OCI-LY7 (cell line): ENCODE results near the gene HERC6. TPM values are rescaled to one million over a fixed set of nuclear protein-coding genes. Genes with fewer than 3 reads are reported as not detected.

Experiments
- BruUV-seq: library from RNA; stranded (reverse); fragments of 400-500 nt; replicated peaks from 2 replicates; lab custom pipeline; 2021; lab: Mats Ljungman, UMichigan
- CTCF ChIA-PET: fragments of 300-600 bp; sonication (Branson Sonifier 250); formaldehyde crosslinking; loops from one replicate; lab custom pipeline; 2022; ENCODE audit warnings: antibody characterized with exemption; ENCODE audit not compliant: unreplicated experiment; lab: Charles Lee
- POLR2A ChIA-PET: fragments of 300-600 bp; sonication (Branson Sonifier 250); formaldehyde crosslinking; loops from one replicate; lab custom pipeline; 2022; ENCODE audit warnings: antibody characterized with exemption; lab: Charles Lee
- DNase-seq: peaks from one replicate; pipeline ENCODE4 v3.0.0-alpha.2; 2015; ENCODE audit warnings: low spot score
- H2AFZ ChIP-seq: fragments of 200-600 bp; sonication (generic), shearing (Covaris generic); 2 replicates; pipeline ENCODE4 v1.6.1; 2014; ENCODE audit warnings: mild to moderate bottlenecking, antibody characterized with exemption, low read length, moderate library complexity
- H3K27ac ChIP-seq: fragments of 200-600 bp; sonication (generic); 2 replicates; pipeline ENCODE4 v1.5.1; 2014; ENCODE audit warnings: mixed run types, low read depth, mild to moderate bottlenecking, moderate library complexity, low read length, inconsistent platforms; ENCODE audit not compliant: poor library complexity, severe bottlenecking
- H3K36me3 ChIP-seq: fragments of 200-600 bp; sonication (generic); 2 replicates; pipeline ENCODE4 v1.6.1; 2014; ENCODE audit warnings: mild to moderate bottlenecking, antibody characterized with exemption, low read length, moderate library complexity, mixed read lengths; ENCODE audit not compliant: insufficient read depth
- H3K4me1 ChIP-seq: fragments of 200-600 bp; sonication (generic); 2 replicates; pipeline ENCODE4 v1.5.1; 2014; ENCODE audit warnings: mild to moderate bottlenecking, low read length; ENCODE audit not compliant: insufficient read depth, poor library complexity, severe bottlenecking
- H3K4me2 ChIP-seq: fragments of 200-600 bp; sonication (generic); 2 replicates; pipeline ENCODE4 v1.6.1; 2014; ENCODE audit warnings: mild to moderate bottlenecking, low read length
- H3K4me3 ChIP-seq: fragments of 200-600 bp; sonication (generic); 2 replicates; pipeline ENCODE4 v1.5.1; 2014; ENCODE audit warnings: mild to moderate bottlenecking, low read depth, low read length; ENCODE audit not compliant: poor library complexity, severe bottlenecking
- H3K79me2 ChIP-seq: fragments of 200-600 bp; sonication (generic); 2 replicates; pipeline ENCODE4 v1.6.1; 2016; ENCODE audit warnings: low read depth, mild to moderate bottlenecking, low read length, moderate library complexity, mixed read lengths; ENCODE audit not compliant: insufficient read depth
- H3K9me2 ChIP-seq: fragments of 200-600 bp; sonication (generic); 2 replicates; pipeline ENCODE4 v1.6.1; 2016; ENCODE audit warnings: mild to moderate bottlenecking, low read length, mixed read lengths; ENCODE audit not compliant: insufficient read depth
- H3K9me3 ChIP-seq: fragments of 200-600 bp; sonication (generic); 2 replicates; pipeline ENCODE4 v1.6.1; 2014; ENCODE audit warnings: mild to moderate bottlenecking, mixed run types, low read length, mixed read lengths
- H4K20me1 ChIP-seq: fragments of 200-600 bp; sonication (generic); 2 replicates; pipeline ENCODE4 v1.6.1; 2014; ENCODE audit warnings: mild to moderate bottlenecking, antibody characterized with exemption, low read length, moderate library complexity, mixed read lengths; ENCODE audit not compliant: insufficient read depth
- CTCF ChIP-seq: fragments of 200-600 bp; sonication (generic); conservative IDR thresholded peaks from 2 replicates; pipeline ENCODE4 v1.5.1; 2014; ENCODE audit warnings: mild to moderate bottlenecking, antibody characterized with exemption, low read length, moderate library complexity, mixed read lengths
- EZH2phosphoT487 ChIP-seq: fragments of 200-600 bp; sonication (generic); IDR thresholded peaks from 2 replicates; pipeline ENCODE4 v1.6.1; 2018; ENCODE audit warnings: low read depth, borderline replicate concordance, mild to moderate bottlenecking, mixed run types, antibody characterized with exemption, low read length, moderate library complexity, mixed read lengths
- intact Hi-C: fragments of 100-400 bp; cut with micrococcal nuclease; formaldehyde crosslinking; loops from one replicate; pipeline ENCODE4 v1.10.0; 2022; ENCODE audit not compliant: unreplicated experiment
- total RNA-seq, 2 experiments: library from RNA; depleted of rRNA in 1 of 2; stranded (reverse); fragments of >200 nt in 1 of 2; shearing (Covaris generic) in 1 of 2; gene quantifications; 2 replicates each; pipeline ENCODE4 v1.2.3, GENCODE V29; 2014 to 2022

Gene HERC6
- total RNA-seq, 2 experiments from 2014 or later, result 0.09 to 0.51 TPM

- H3K79me2 ChIP-seq, result no peaks in the 10 kb centered on the region
- no peak overlapping the region for H3K4me2 ChIP-seq
- no peaks in the 10 kb centered on the region for H3K9me2 ChIP-seq
- DNase-seq, result no peak
- POLR2A ChIA-PET, result interaction anchor here (1.0 kb wide), 1 partner anchor 239 kb away, joined by 3 read pairs; no protein-coding TSS in a partner anchor
- CTCF ChIA-PET, result no interaction called here
- no peaks in the 10 kb centered on the region for H3K9me3 ChIP-seq
- no peaks in the 10 kb centered on the region for H3K4me1 ChIP-seq
- H3K27ac ChIP-seq, result no peak overlapping the region
- intact Hi-C loops, result no loop called here
- no TSS peak for BruUV-seq
- no peak overlapping the region for H2AFZ ChIP-seq
- no peaks in the 10 kb centered on the region for H3K36me3 ChIP-seq
- TF ChIP-seq CTCF (no peak), EZH2phosphoT487 (no peak)
- no peaks in the 10 kb centered on the region for H4K20me1 ChIP-seq
- H3K4me3 ChIP-seq, result no peak overlapping the region
These were observed 70.2 kb downstream of the HERC6 start for GRCh38 chr4:88448889-88449288.

GRCh38 chr4:88449290-88449689 is 70.6 kb downstream of the HERC6 start:
- intact Hi-C loops, result no loop called here
- H3K9me2 ChIP-seq, result no peaks in the 10 kb centered on the region
- TF ChIP-seq EZH2phosphoT487 (no peak), CTCF (no peak)
- no TSS peak for BruUV-seq
- no peak overlapping the region for H2AFZ ChIP-seq
- H3K79me2 ChIP-seq, result no peaks in the 10 kb centered on the region
- no peaks in the 10 kb centered on the region for H4K20me1 ChIP-seq
- H3K36me3 ChIP-seq, result no peaks in the 10 kb centered on the region
- no peaks in the 10 kb centered on the region for H3K9me3 ChIP-seq
- no peak overlapping the region for H3K27ac ChIP-seq
- no peak overlapping the region for H3K4me2 ChIP-seq
- no peak overlapping the region for H3K4me3 ChIP-seq
- H3K4me1 ChIP-seq, result no peaks in the 10 kb centered on the region
- CTCF ChIA-PET, result no interaction called here
- no peak for DNase-seq
- POLR2A ChIA-PET, result interaction anchor here (0.5 to 1.0 kb wide), 3 partner anchors 17 to 360 kb away, joined by 3 to 5 read pairs (median 3); no protein-coding TSS in a partner anchor

GRCh38 chr4:88451205-88451604 is 72.6 kb downstream of the HERC6 start:
- ChIA-PET POLR2A (no interaction called here), CTCF (no interaction called here)
- H3K9me3 ChIP-seq, result no peaks in the 10 kb centered on the region
- H3K9me2 ChIP-seq, result no peaks in the 10 kb centered on the region
- DNase-seq, result no peak
- H3K27ac ChIP-seq, result no peak overlapping the region
- intact Hi-C loops, result no loop called here
- no peak overlapping the region for H3K4me3 ChIP-seq
- H3K4me1 ChIP-seq, result no peaks in the 10 kb centered on the region
- BruUV-seq, result no TSS peak
- no peak overlapping the region for H3K4me2 ChIP-seq
- no peak for TF ChIP-seq EZH2phosphoT487
- TF ChIP-seq CTCF, result no peak
- no peak overlapping the region for H2AFZ ChIP-seq
- H3K36me3 ChIP-seq, result no peaks in the 10 kb centered on the region
- H3K79me2 ChIP-seq, result no peaks in the 10 kb centered on the region
- no peaks in the 10 kb centered on the region for H4K20me1 ChIP-seq
